ENCODE measurements around the gene TMEM17. TPM values are rescaled to one million over a fixed set of nuclear protein-coding genes. Genes with fewer than 3 reads are reported as not detected.
"Not testable (repeated sequence)": the region's sequence is repeated elsewhere in the genome, so short reads cannot be mapped to it uniquely, and the experiment has no call there.

TMEM17 gene
- total RNA-seq, 1 experiment from 2014 or later = 3.2 TPM

DNA sequence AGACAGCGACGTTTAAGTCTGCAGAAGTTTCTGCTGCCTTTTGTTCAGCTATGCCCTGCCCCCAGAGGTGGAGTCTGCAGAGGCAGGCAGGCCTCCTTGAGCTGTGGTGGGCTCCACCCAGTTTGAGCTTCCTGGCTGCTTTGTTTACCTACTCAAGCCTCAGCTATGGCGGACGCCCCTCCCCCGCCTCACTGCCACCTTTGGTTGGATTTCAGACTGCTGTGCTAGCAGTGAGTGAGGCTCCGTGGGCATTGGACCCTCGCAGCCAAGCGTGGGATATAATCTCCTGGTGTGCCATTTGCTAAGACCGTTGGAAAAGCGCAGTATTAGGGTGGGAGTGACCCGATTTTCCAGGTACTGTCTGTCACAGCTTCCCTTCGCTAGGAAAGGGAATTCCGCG is 15.1 kb upstream of the TMEM17 start:
- H3K27me3 ChIP-seq (ENCODE audit: insufficient read depth, low read length); H3K4me3 ChIP-seq (replicated peaks in 1 of 2; ENCODE audit: low read depth in 1 of 2, low read length in 2 of 2); H3K4me1 ChIP-seq (ENCODE audit: control insufficient read depth in 1 of 2, insufficient read depth in 2 of 2, low read length in 2 of 2); H3K36me3 ChIP-seq (ENCODE audit: control insufficient read depth in 1 of 2, insufficient read depth in 2 of 2, low read length in 2 of 2); intact Hi-C loops (cut with micrococcal nuclease); RAD21 ChIA-PET (ENCODE audit: low non-redundant PET in 1 of 2, low total read pairs in 2 of 2, uncharacterized antibody in 2 of 2, unreplicated experiment in 2 of 2); H4K20me1 ChIP-seq (ENCODE audit: insufficient read depth); BruUV-seq (replicated peaks); H2AFZ ChIP-seq (ENCODE audit: low read depth, low read length, poor library complexity, severe bottlenecking); ATAC-seq; H3K9ac ChIP-seq (ENCODE audit: low read length); H3K4me2 ChIP-seq (ENCODE audit: low read length); POLR2A ChIA-PET; DNase-seq (ENCODE audit: low read depth, low spot score); H3K9me3 ChIP-seq (ENCODE audit: control insufficient read depth in 1 of 2, insufficient read depth in 1 of 2, low read depth in 1 of 2, low read length in 2 of 2); H3K9me2 ChIP-seq (ENCODE audit: insufficient read depth); CTCF ChIA-PET; H3K27ac ChIP-seq (ENCODE audit: low read depth, low read length); H3K79me2 ChIP-seq (ENCODE audit: insufficient read depth, low read length): not testable (repeated sequence)

GRCh38 chr2:62512384-62512783 is 6.4 kb upstream of the TMEM17 start:
- ChIA-PET RAD21 (ENCODE audit: low non-redundant PET in 1 of 2, low total read pairs in 2 of 2, uncharacterized antibody in 2 of 2, unreplicated experiment in 2 of 2) (no interaction called here), POLR2A (no interaction called here), CTCF (no interaction called here)
- Histone ChIP-seq H3K79me2 (ENCODE audit: insufficient read depth, low read length) (no peaks in the 10 kb centered on the region), H3K27ac (ENCODE audit: low read depth, low read length) (no peak overlapping the region), H3K4me3 (replicated peaks in 1 of 2; ENCODE audit: low read depth in 1 of 2, low read length in 2 of 2) (no peak overlapping the region), H3K4me1 (ENCODE audit: control insufficient read depth in 1 of 2, insufficient read depth in 2 of 2, low read length in 2 of 2) (peaks cover 0 to 2% of the 10 kb centered on the region in 2 experiments; a peak in 1 of 4 replicates), H3K4me2 (ENCODE audit: low read length) (no peak overlapping the region), H3K9me3 (ENCODE audit: control insufficient read depth in 1 of 2, insufficient read depth in 1 of 2, low read depth in 1 of 2, low read length in 2 of 2) (no peaks in the 10 kb centered on the region), H4K20me1 (ENCODE audit: insufficient read depth) (no peaks in the 10 kb centered on the region), H2AFZ (ENCODE audit: low read depth, low read length, poor library complexity, severe bottlenecking) (no peak overlapping the region), H3K9me2 (ENCODE audit: insufficient read depth) (no peaks in the 10 kb centered on the region), H3K27me3 (ENCODE audit: insufficient read depth, low read length) (no peaks in the 10 kb centered on the region), H3K36me3 (ENCODE audit: control insufficient read depth in 1 of 2, insufficient read depth in 2 of 2, low read length in 2 of 2) (no peaks in the 10 kb centered on the region), H3K9ac (ENCODE audit: low read length) (no peak overlapping the region)
- intact Hi-C loops (cut with micrococcal nuclease) = no loop called here
- ATAC-seq (no peak), DNase-seq (ENCODE audit: low read depth, low spot score) (no peak)
- BruUV-seq (replicated peaks) = no TSS peak
- TF ChIP-seq TCF7L2 (IDR thresholded peaks at IDR 0.05; ENCODE audit: borderline replicate concordance, extremely low read depth, insufficient read depth, insufficient read length) (no peak), ZFX (IDR thresholded peaks at IDR 0.05) (no peak), EZH2phosphoT487 (IDR thresholded peaks at IDR 0.05; ENCODE audit: borderline replicate concordance) (no peak), YY1 (IDR thresholded peaks at IDR 0.05; ENCODE audit: extremely low read depth, insufficient replicate concordance, low read depth, low read length) (no peak), FOSL1 (IDR thresholded peaks at IDR 0.05; ENCODE audit: low read depth) (no peak), JUND (IDR thresholded peaks at IDR 0.05) (no peak), SP1 (IDR thresholded peaks at IDR 0.05; ENCODE audit: low read depth) (no peak), ZNF274 (IDR thresholded peaks at IDR 0.05; ENCODE audit: low read depth, low read length) (no peak), REST (IDR thresholded peaks at IDR 0.05; ENCODE audit: low read depth) (no peak)
- TF ChIP-seq, protein P1, sequence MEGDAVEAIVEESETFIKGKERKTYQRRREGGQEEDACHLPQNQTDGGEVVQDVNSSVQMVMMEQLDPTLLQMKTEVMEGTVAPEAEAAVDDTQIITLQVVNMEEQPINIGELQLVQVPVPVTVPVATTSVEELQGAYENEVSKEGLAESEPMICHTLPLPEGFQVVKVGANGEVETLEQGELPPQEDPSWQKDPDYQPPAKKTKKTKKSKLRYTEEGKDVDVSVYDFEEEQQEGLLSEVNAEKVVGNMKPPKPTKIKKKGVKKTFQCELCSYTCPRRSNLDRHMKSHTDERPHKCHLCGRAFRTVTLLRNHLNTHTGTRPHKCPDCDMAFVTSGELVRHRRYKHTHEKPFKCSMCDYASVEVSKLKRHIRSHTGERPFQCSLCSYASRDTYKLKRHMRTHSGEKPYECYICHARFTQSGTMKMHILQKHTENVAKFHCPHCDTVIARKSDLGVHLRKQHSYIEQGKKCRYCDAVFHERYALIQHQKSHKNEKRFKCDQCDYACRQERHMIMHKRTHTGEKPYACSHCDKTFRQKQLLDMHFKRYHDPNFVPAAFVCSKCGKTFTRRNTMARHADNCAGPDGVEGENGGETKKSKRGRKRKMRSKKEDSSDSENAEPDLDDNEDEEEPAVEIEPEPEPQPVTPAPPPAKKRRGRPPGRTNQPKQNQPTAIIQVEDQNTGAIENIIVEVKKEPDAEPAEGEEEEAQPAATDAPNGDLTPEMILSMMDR (IDR thresholded peaks at IDR 0.05 in 2 of 3, conservative IDR thresholded peaks at IDR 0.05 in 1 of 3; ENCODE audit: borderline replicate concordance in 1 of 3, insufficient read depth in 1 of 3, low read depth in 2 of 3, low read length in 2 of 3) = no peak
- TF ChIP-seq, protein P2, sequence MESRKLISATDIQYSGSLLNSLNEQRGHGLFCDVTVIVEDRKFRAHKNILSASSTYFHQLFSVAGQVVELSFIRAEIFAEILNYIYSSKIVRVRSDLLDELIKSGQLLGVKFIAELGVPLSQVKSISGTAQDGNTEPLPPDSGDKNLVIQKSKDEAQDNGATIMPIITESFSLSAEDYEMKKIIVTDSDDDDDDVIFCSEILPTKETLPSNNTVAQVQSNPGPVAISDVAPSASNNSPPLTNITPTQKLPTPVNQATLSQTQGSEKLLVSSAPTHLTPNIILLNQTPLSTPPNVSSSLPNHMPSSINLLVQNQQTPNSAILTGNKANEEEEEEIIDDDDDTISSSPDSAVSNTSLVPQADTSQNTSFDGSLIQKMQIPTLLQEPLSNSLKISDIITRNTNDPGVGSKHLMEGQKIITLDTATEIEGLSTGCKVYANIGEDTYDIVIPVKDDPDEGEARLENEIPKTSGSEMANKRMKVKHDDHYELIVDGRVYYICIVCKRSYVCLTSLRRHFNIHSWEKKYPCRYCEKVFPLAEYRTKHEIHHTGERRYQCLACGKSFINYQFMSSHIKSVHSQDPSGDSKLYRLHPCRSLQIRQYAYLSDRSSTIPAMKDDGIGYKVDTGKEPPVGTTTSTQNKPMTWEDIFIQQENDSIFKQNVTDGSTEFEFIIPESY (IDR thresholded peaks at IDR 0.05; ENCODE audit: extremely low read depth, insufficient replicate concordance, low read length) = no peak
